Esophagus muscularis mucosa (tissue), 4 donors: Measurements from ENCODE around the gene RGS3.
A peak's percentile ranks its signal among the peaks of the same experiment; 100 is the strongest.

Source experiments
- EP300 ChIP-seq: sonication (generic); formaldehyde crosslinking; IDR thresholded peaks from one replicate; pipeline ENCODE4 v1.6.1; 2017; ENCODE audit warnings: antibody characterized with exemption
- POLR2AphosphoS5 ChIP-seq, 2 donors: sonication (generic); formaldehyde crosslinking; IDR thresholded peaks; one replicate each; pipeline ENCODE4 v1.6.1; 2017; ENCODE audit warnings: antibody characterized with exemption in 2 of 2
- TF ChIP-seq, protein P1 (sequence below), 3 experiments: fragments of 200-600 bp in 2 of 3; fragments of 450-650 bp in 1 of 3; sonication (generic) in 2 of 3; IDR thresholded peaks; one replicate each; pipeline ENCODE4 v1.5.1; 2017 to 2019; ENCODE audit warnings: antibody characterized with exemption in 3 of 3, mild to moderate bottlenecking in 2 of 3, moderate library complexity in 1 of 3

DNA sequence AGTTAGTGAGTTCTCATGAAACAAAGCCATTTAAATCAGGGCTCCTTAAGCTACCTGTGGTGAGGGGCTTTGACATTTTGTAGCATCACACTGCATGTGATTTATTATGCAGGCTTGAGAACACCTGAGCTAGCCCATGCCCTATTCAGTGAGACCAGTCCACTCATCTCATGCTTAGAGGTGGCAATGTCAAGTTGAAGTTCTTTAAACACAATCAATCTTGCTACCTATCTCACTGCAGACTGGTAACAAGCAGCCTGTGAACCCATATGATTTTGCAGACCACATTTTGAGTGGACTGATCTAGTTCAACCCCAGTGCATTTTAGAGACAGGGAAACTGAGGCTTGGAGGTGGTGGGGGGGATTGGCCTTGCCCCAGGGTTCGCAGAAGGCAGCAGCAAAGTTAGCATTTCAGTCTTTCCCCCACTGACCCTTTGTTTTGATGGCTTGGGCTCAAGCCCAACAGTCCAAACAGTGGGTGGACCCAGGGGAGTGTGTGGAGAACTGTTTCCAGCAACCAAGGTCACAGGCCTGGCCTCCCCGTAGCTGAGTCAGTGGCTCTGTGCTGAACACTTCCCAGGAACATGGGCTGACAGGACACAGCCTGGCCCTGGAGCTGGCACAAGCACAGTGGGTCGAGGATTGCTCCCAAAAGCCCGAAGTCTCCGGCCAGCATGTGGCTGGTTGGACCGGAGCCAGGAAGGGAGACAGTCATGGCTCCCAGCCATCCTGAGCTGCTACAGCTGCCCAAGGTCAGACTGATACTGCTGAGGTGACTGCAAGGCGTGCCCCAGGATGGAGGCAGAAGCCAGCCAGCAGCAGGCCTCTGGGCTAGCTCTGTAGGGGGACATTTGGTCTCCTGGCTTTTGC is 95.3 kb downstream of the RGS3 start:
- TF ChIP-seq, protein P1, sequence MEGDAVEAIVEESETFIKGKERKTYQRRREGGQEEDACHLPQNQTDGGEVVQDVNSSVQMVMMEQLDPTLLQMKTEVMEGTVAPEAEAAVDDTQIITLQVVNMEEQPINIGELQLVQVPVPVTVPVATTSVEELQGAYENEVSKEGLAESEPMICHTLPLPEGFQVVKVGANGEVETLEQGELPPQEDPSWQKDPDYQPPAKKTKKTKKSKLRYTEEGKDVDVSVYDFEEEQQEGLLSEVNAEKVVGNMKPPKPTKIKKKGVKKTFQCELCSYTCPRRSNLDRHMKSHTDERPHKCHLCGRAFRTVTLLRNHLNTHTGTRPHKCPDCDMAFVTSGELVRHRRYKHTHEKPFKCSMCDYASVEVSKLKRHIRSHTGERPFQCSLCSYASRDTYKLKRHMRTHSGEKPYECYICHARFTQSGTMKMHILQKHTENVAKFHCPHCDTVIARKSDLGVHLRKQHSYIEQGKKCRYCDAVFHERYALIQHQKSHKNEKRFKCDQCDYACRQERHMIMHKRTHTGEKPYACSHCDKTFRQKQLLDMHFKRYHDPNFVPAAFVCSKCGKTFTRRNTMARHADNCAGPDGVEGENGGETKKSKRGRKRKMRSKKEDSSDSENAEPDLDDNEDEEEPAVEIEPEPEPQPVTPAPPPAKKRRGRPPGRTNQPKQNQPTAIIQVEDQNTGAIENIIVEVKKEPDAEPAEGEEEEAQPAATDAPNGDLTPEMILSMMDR (IDR thresholded peaks at IDR 0.05) = no peak
- no peak for TF ChIP-seq EP300
- peak; percentile 67 to 74 for TF ChIP-seq POLR2AphosphoS5 (IDR thresholded peaks at IDR 0.05)
